Measurements from ENCODE around the gene EML6. TPM values are rescaled to one million over a fixed set of nuclear protein-coding genes. Genes with fewer than 3 reads are reported as not detected.

Gene EML6
- total RNA-seq, 1 experiment from 2014 or later = 6.6 TPM

DNA sequence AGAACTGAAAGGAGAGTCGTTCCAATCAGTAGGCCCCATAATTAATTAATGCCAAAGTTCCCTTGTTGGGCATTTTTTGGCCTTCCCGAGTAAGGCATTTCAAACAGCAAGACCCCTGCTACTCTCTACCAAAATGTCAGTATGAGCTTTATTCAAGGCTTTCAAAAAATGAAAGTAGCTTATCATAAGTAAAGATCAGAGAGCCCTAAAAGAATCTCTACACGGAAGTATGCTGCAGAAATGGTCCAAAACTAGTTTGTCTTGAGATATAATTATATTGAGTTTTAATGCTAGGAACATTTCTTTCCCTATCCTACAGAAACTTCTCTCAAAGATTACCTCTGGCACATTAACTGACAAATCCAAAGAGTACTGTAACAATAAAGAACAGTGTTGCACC, 282.8 kb downstream of the EML6 start:
- POLR2A ChIA-PET = no interaction called here
- H3K27me3 ChIP-seq (ENCODE audit: insufficient read depth, low read length) = no peaks in the 10 kb centered on the region
- intact Hi-C loops (cut with micrococcal nuclease) = loop anchor here (10.0 kb wide), 1 partner anchor 102 kb away; no protein-coding TSS in a partner anchor
- H3K79me2 ChIP-seq (ENCODE audit: insufficient read depth, low read length) = peaks cover 100% of the 10 kb centered on the region
- H3K4me1 ChIP-seq (ENCODE audit: control insufficient read depth in 1 of 2, insufficient read depth in 2 of 2, low read length in 2 of 2) = peaks cover 3 to 4% of the 10 kb centered on the region in 2 experiments; a peak in 2 of 4 replicates
- BruUV-seq (replicated peaks) = no TSS peak
- TF ChIP-seq, protein P1, sequence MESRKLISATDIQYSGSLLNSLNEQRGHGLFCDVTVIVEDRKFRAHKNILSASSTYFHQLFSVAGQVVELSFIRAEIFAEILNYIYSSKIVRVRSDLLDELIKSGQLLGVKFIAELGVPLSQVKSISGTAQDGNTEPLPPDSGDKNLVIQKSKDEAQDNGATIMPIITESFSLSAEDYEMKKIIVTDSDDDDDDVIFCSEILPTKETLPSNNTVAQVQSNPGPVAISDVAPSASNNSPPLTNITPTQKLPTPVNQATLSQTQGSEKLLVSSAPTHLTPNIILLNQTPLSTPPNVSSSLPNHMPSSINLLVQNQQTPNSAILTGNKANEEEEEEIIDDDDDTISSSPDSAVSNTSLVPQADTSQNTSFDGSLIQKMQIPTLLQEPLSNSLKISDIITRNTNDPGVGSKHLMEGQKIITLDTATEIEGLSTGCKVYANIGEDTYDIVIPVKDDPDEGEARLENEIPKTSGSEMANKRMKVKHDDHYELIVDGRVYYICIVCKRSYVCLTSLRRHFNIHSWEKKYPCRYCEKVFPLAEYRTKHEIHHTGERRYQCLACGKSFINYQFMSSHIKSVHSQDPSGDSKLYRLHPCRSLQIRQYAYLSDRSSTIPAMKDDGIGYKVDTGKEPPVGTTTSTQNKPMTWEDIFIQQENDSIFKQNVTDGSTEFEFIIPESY (IDR thresholded peaks at IDR 0.05; ENCODE audit: extremely low read depth, insufficient replicate concordance, low read length) = no peak
- TF ChIP-seq MAX (IDR thresholded peaks at IDR 0.05) (no peak), POLR2AphosphoS5 (IDR thresholded peaks at IDR 0.05; ENCODE audit: low read depth, low read length) (no peak), TCF7L2 (IDR thresholded peaks at IDR 0.05; ENCODE audit: borderline replicate concordance, extremely low read depth, insufficient read depth, insufficient read length) (no peak), EGR1 (IDR thresholded peaks at IDR 0.05; ENCODE audit: low read depth) (no peak), SRF (IDR thresholded peaks at IDR 0.05; ENCODE audit: low read depth) (no peak), CEBPB (IDR thresholded peaks at IDR 0.05; ENCODE audit: low read depth) (no peak)
- TF ChIP-seq, protein P2, sequence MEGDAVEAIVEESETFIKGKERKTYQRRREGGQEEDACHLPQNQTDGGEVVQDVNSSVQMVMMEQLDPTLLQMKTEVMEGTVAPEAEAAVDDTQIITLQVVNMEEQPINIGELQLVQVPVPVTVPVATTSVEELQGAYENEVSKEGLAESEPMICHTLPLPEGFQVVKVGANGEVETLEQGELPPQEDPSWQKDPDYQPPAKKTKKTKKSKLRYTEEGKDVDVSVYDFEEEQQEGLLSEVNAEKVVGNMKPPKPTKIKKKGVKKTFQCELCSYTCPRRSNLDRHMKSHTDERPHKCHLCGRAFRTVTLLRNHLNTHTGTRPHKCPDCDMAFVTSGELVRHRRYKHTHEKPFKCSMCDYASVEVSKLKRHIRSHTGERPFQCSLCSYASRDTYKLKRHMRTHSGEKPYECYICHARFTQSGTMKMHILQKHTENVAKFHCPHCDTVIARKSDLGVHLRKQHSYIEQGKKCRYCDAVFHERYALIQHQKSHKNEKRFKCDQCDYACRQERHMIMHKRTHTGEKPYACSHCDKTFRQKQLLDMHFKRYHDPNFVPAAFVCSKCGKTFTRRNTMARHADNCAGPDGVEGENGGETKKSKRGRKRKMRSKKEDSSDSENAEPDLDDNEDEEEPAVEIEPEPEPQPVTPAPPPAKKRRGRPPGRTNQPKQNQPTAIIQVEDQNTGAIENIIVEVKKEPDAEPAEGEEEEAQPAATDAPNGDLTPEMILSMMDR (IDR thresholded peaks at IDR 0.05 in 2 of 3, conservative IDR thresholded peaks at IDR 0.05 in 1 of 3; ENCODE audit: borderline replicate concordance in 1 of 3, insufficient read depth in 1 of 3, low read depth in 2 of 3, low read length in 2 of 3) = no peak
- CTCF ChIA-PET = no interaction called here
- H3K9me3 ChIP-seq (ENCODE audit: control insufficient read depth in 1 of 2, insufficient read depth in 1 of 2, low read depth in 1 of 2, low read length in 2 of 2) = no peaks in the 10 kb centered on the region
- no peak overlapping the region for H3K4me2 ChIP-seq (ENCODE audit: low read length)
- no peak overlapping the region for H2AFZ ChIP-seq (ENCODE audit: low read depth, low read length, poor library complexity, severe bottlenecking)
- H3K4me3 ChIP-seq (replicated peaks in 1 of 2; ENCODE audit: low read depth in 1 of 2, low read length in 2 of 2) = no peak overlapping the region
- H3K9me2 ChIP-seq (ENCODE audit: insufficient read depth) = no peaks in the 10 kb centered on the region
- no peaks in the 10 kb centered on the region for H3K36me3 ChIP-seq (ENCODE audit: control insufficient read depth in 1 of 2, insufficient read depth in 2 of 2, low read length in 2 of 2)
- no peak overlapping the region for H3K9ac ChIP-seq (ENCODE audit: low read length)
- RAD21 ChIA-PET (ENCODE audit: low non-redundant PET in 1 of 2, low total read pairs in 2 of 2, uncharacterized antibody in 2 of 2, unreplicated experiment in 2 of 2) = interaction anchor here in 1 of 2 experiments (0.6 kb wide), 1 partner anchor 75 kb away, joined by 3 read pairs; no protein-coding TSS in a partner anchor
- DNase-seq (ENCODE audit: low read depth, low spot score) (no peak), ATAC-seq (no peak)
- H4K20me1 ChIP-seq (ENCODE audit: insufficient read depth) = peaks cover 63% of the 10 kb centered on the region; the same call in 1 of the 2 replicates
- no peak overlapping the region for H3K27ac ChIP-seq (ENCODE audit: low read depth, low read length)

All from HCT116 (cell line).